ENCODE data around the gene PVALEF.

The PVALEF gene

GRCh38 chr17:81186203-81186602 lies 20.9 kb downstream of the PVALEF start:
- DNase-seq, result no peak

- DNase-seq, result no peak
Measured at GRCh38 chr17:81187120-81187519, 21.8 kb downstream of the PVALEF start.

GRCh38 chr17:81187586-81188490 lies 22.5 kb downstream of the PVALEF start:
- DNase-seq, result no peak

GRCh38 chr17:81188491-81188840 lies 23.2 kb downstream of the PVALEF start:
- DNase-seq, result no peak

GRCh38 chr17:81189016-81189415 lies 23.7 kb downstream of the PVALEF start:
- no peak for DNase-seq

GRCh38 chr17:81189670-81190530 lies 24.6 kb downstream of the PVALEF start:
- DNase-seq, result no peak

GRCh38 chr17:81190591-81190990 lies 25.3 kb downstream of the PVALEF start:
- DNase-seq, result no peak

- no peak for DNase-seq
Measured at GRCh38 chr17:81191116-81191515, 25.8 kb downstream of the PVALEF start.

GRCh38 chr17:81191646-81192045 lies 26.3 kb downstream of the PVALEF start:
- no peak for DNase-seq

GRCh38 chr17:81192386-81193050 lies 27.2 kb downstream of the PVALEF start:
- no peak for DNase-seq

- DNase-seq, result no peak
Measured at GRCh38 chr17:81193051-81193410, 27.7 kb downstream of the PVALEF start.

- DNase-seq, result no peak
Measured at GRCh38 chr17:81193470-81194224, 28.3 kb downstream of the PVALEF start.

- DNase-seq, result no peak
Measured at GRCh38 chr17:81194225-81194760, 29.0 kb downstream of the PVALEF start.

- DNase-seq, result no peak
Measured at GRCh38 chr17:81194941-81195901, 29.9 kb downstream of the PVALEF start.

GRCh38 chr17:81195941-81196495 lies 30.7 kb downstream of the PVALEF start:
- no peak for DNase-seq

GRCh38 chr17:81196505-81197408 lies 31.4 kb downstream of the PVALEF start:
- no peak for DNase-seq

GRCh38 chr17:81197409-81197795 lies 32.1 kb downstream of the PVALEF start:
- DNase-seq, result no peak

- no peak for DNase-seq
Measured at GRCh38 chr17:81197831-81198490, 32.7 kb downstream of the PVALEF start.

GRCh38 chr17:81198826-81199481 lies 33.6 kb downstream of the PVALEF start:
- no peak for DNase-seq

Measured in GF-D8 (cell line).